K562 (cell line): ENCODE measurements around the gene IQCE. TPM values are rescaled to one million over a fixed set of nuclear protein-coding genes. Genes with fewer than 3 reads are reported as not detected.

ENCODE experiments used
- BMI1 ChIP-seq: fragments of 150-350 bp; IDR thresholded peaks from 2 replicates; pipeline ENCODE4 v1.6.1; 2014; ENCODE audit warnings: low read length
- BRD9 ChIP-seq: fragments of 450-650 bp; IDR thresholded peaks from 2 replicates; pipeline ENCODE4 v1.6.1; 2018; ENCODE audit warnings: low read depth; ENCODE audit not compliant: partially characterized antibody
- CHAMP1 ChIP-seq: fragments of 450-650 bp; IDR thresholded peaks from 2 replicates; pipeline ENCODE4 v1.6.1; 2016; ENCODE audit warnings: mild to moderate bottlenecking
- DACH1 ChIP-seq: fragments of 450-650 bp; IDR thresholded peaks from 2 replicates; pipeline ENCODE4 v1.6.1; 2018; ENCODE audit not compliant: partially characterized antibody
- DPF2 ChIP-seq: fragments of 450-650 bp; IDR thresholded peaks from 2 replicates; pipeline ENCODE4 v1.6.1; 2016
- FUS ChIP-seq: fragments of 200-400 bp; formaldehyde crosslinking; optimal IDR thresholded peaks from 2 replicates; pipeline ENCODE3; 2017; ENCODE audit warnings: low read depth, low read length
- GTF2F1 ChIP-seq: IDR thresholded peaks from 2 replicates; pipeline ENCODE4 v1.6.1; 2011; ENCODE audit warnings: low read depth, low read length, improper control_type of control experiment
- GTF3C2 ChIP-seq: IDR thresholded peaks from 3 replicates; pipeline ENCODE4 v1.6.1; 2011; ENCODE audit warnings: borderline replicate concordance, mild to moderate bottlenecking, moderate library complexity; ENCODE audit not compliant: insufficient read length; ENCODE audit errors: extremely low read depth
- HDAC2 ChIP-seq: fragments of 450-650 bp; IDR thresholded peaks from 2 replicates; pipeline ENCODE4 v1.6.1; 2016; ENCODE audit warnings: mild to moderate bottlenecking
- HIVEP1 ChIP-seq: fragments of 250-450 bp; sonication (Bioruptor Pico); IDR thresholded peaks from 2 replicates; pipeline ENCODE4 v1.4.0; 2020; ENCODE audit warnings: mild to moderate bottlenecking
- ID3 ChIP-seq, 2 experiments: fragments of 250-450 bp in 1 of 2; fragments of 450-650 bp in 1 of 2; sonication (Bioruptor Pico) in 1 of 2; IDR thresholded peaks; 2 replicates each; pipeline versions ENCODE4 v1.6.1 to v1.8.0; 2016 to 2021; ENCODE audit warnings: mild to moderate bottlenecking in 2 of 2, moderate library complexity in 2 of 2, missing compliant biosample characterization in 1 of 2, missing genetic modification characterization in 1 of 2
- MCM3 ChIP-seq: fragments of 450-650 bp; IDR thresholded peaks from 2 replicates; pipeline ENCODE4 v1.6.1; 2016
- NFATC3 ChIP-seq: fragments of 450-650 bp; IDR thresholded peaks from 2 replicates; pipeline ENCODE4 v1.6.1; 2017; ENCODE audit warnings: mild to moderate bottlenecking
- NR0B1 ChIP-seq: fragments of 450-650 bp; IDR thresholded peaks from one replicate; pipeline ENCODE4 v1.6.1; 2018; ENCODE audit warnings: mild to moderate bottlenecking, moderate library complexity; ENCODE audit not compliant: partially characterized antibody
- PURB ChIP-seq: sonication (generic); formaldehyde crosslinking; IDR thresholded peaks from 2 replicates; pipeline ENCODE4 v1.9.0; 2021; ENCODE audit warnings: low read depth, mild to moderate bottlenecking, missing genetic modification reagents
- RAD21 ChIP-seq, 2 experiments: fragments of 250-450 bp in 1 of 2; fragments of 450-650 bp in 1 of 2; sonication (Bioruptor Pico) in 1 of 2; formaldehyde crosslinking in 1 of 2; IDR thresholded peaks in 1 of 2; conservative IDR thresholded peaks in 1 of 2; 2 replicates each; pipeline versions ENCODE4 v1.4.0 to v1.8.0; 2020 to 2022; ENCODE audit warnings: mild to moderate bottlenecking in 2 of 2, moderate library complexity in 1 of 2
- RB1 ChIP-seq: fragments of 450-650 bp; IDR thresholded peaks from 2 replicates; pipeline ENCODE4 v1.6.1; 2017; ENCODE audit warnings: low read depth, mild to moderate bottlenecking
- SAFB ChIP-seq: fragments of 200-400 bp; formaldehyde crosslinking; IDR thresholded peaks from 2 replicates; pipeline ENCODE4 v1.6.1; 2017; ENCODE audit warnings: low read depth, low read length, borderline replicate concordance
- USF2 ChIP-seq: sonication (generic); formaldehyde crosslinking; IDR thresholded peaks from 2 replicates; pipeline ENCODE4 v1.5.0; 2020; ENCODE audit warnings: missing genetic modification reagents
- ZNF316 ChIP-seq: fragments of 450-650 bp; IDR thresholded peaks from 2 replicates; pipeline ENCODE4 v1.6.1; 2016
- ZNF584 ChIP-seq: fragments of 200-800 bp; sonication (Bioruptor generic); IDR thresholded peaks from 2 replicates; pipeline ENCODE4 v1.6.1; 2016; ENCODE audit warnings: low read depth, mild to moderate bottlenecking, missing genetic modification characterization, missing compliant biosample characterization
- polyA plus RNA-seq, 8 experiments: library from polyadenylated mRNA; depleted of rRNA in 4 of 8; stranded (reverse) in 5 of 8; unstranded in 3 of 8; fragments of >200 nt; fragmentation: Nextera tagmentation in 2 of 8; fragmentation: Illumina TruSeq in 1 of 8; extraction: Ambion mirVana in 2 of 8; extraction: Trizol in 1 of 8; gene quantifications; 2 replicates each; pipeline versions ENCODE4 v1.2.1 to v1.2.3, GENCODE V29; 2011 to 2014; ENCODE audit warnings: inconsistent platforms in 1 of 8, missing spikeins in 1 of 8
- total RNA-seq, 7 experiments: library from RNA; depleted of rRNA in 6 of 7; stranded (reverse); fragments of >200 nt in 6 of 7; fragmentation: Illumina TruSeq in 2 of 7; extraction: Trizol in 2 of 7; gene quantifications; 2 replicates each; pipeline versions ENCODE4 v1.2.1 to v1.2.3, GENCODE V29; 2011 to 2021; ENCODE audit warnings: low replicate concordance in 1 of 7

The IQCE gene
- total and polyA plus RNA-seq, 9 of the 15 experiments (the other 6 are each of a cell fraction or from before 2014, with no cell fraction given): 0.18 to 8.5 (median 4.2) TPM

DNA sequence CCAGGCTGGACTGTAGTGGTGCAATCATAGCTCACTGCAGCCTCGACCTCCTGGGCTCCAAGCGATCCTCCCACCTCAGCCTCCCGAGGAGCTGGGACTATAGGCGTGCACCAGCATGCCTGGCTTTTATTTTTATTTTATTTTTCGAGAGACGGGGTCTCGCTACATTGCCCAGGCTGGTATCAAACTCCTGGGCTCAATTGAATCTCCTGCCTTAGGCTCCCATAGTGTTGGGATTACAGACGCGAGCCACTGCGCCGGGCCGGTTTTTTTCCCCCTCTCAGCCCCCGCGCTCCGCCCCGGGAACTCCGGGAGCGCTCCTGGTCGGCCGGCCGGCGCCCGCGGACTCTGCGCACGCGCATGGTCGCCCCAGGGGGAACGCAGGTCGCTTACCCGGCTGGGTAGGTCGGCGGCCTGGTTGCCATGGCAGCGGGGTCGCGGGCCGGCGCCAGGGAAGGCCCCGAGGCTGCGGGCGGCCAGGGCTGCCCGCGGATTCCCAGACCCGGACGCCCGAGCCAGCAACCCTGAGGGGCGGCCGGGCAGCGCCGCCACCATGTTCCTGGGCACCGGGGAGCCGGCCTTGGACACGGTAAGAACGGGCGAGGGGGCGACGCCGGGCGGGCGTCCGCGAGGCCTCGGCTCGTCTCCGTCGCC is at the start of gene IQCE (continued):
- TF ChIP-seq GTF3C2: no peak
- TF ChIP-seq SAFB: no peak
- TF ChIP-seq GTF2F1: no peak
- peak; percentile 53 for TF ChIP-seq FUS
- TF ChIP-seq CHAMP1: no peak
- TF ChIP-seq BRD9: no peak
- TF ChIP-seq NR0B1: no peak
- TF ChIP-seq ZNF316: no peak
- TF ChIP-seq NFATC3: no peak
- TF ChIP-seq MCM3: no peak
- TF ChIP-seq BMI1: peak; percentile 82
- no peak for TF ChIP-seq ID3 (CRISPR knock-in tag; IDR thresholded peaks at IDR 0.05)
- TF ChIP-seq ID3 (tag; IDR thresholded peaks at IDR 0.05): peak; percentile 60
- TF ChIP-seq USF2: no peak
- peak; percentile 64 for TF ChIP-seq DPF2
- no peak for TF ChIP-seq PURB (CRISPR knock-in tag)
- TF ChIP-seq ZNF584 (CRISPR knock-in tag): no peak
- TF ChIP-seq HDAC2: peak; percentile 70; the same call in 1 of the 2 replicates
- TF ChIP-seq RAD21 (CRISPR knock-in tag; conservative IDR thresholded peaks at IDR 0.05 in 1 of 2, IDR thresholded peaks at IDR 0.05 in 1 of 2): no peak
- TF ChIP-seq RB1: peak; percentile 77
- no peak for TF ChIP-seq HIVEP1
- TF ChIP-seq DACH1: no peak
